HG02870 (cell line): Measurements from ENCODE around the gene KLHL8.
"Not testable (repeated sequence)": the region's sequence is repeated elsewhere in the genome, so short reads cannot be mapped to it uniquely, and the experiment has no call there.

ENCODE experiments used
- ATAC-seq: cut with Tn5 transposase; IDR thresholded peaks from one replicate; pipeline ENCODE4 v1.9.1; 2021; ENCODE audit warnings: mild to moderate bottlenecking, moderate library complexity; ENCODE audit not compliant: unreplicated experiment

The KLHL8 gene

DNA sequence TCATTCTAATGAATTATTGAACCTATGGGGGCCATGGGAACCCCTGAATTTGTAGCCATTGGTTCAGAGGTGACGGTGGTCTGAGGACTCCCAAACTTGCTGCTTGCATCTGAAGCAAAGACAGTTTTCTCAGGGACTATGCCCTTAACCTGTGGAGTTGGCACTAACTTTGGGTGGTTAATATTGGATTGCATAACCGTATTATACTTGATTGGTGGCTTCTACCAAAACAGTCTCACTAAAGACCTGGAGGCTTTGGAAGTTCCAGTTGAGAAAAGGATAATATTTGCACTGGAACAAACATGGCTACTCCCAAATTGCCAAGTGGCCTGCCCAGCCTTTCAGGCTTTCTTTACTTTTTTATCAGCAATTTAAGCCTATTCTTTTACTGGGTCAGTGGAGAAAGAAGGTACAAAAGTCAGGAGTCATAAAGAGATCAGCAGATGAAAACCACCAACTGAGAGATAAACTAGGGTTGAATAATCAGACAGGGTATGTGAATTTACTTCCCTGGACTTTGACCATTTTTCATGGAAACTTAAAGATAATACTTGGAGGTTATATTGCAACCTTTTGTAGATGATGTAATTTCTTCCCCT is 7.9 kb upstream of the KLHL8 start:
- no peak for ATAC-seq

DNA sequence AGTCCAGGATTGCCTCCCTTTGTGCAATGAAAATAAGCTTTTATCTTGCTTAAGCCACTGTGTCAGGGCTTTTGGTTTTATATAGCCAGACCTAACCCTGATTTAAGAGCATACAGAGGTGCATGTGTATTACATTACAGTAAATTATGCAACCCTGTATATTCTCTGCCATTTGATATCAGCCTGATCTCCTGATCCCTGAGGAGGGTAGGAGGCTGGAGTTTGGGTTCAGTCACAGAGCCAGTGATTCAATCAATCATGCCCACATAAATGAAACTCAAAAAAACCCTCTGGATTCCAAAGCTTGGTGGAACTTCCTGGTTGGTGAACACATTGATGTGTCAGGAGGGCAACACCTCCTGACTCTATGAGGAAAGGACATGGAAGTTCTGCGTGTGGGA is 7.3 kb upstream of the KLHL8 start:
- no peak for ATAC-seq

DNA sequence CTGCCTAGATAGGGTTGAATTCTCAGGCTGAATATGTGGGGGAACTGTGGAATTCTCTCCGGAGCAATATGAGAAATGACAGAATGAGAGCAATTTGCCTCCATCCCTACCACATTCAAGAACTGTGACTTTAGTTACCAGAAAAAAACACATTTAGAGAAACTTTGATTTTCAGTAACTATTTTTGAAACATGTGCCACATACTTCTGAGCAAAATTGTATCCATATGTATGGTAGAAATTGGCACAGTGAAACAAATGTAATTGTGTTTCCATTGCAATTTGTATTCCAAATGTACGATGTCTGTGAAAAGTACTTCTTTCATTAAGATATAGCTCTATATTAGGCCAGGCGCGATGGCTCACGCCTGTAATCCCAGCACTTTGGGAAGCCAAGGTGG is 5.5 kb upstream of the KLHL8 start:
- no peak for ATAC-seq

DNA sequence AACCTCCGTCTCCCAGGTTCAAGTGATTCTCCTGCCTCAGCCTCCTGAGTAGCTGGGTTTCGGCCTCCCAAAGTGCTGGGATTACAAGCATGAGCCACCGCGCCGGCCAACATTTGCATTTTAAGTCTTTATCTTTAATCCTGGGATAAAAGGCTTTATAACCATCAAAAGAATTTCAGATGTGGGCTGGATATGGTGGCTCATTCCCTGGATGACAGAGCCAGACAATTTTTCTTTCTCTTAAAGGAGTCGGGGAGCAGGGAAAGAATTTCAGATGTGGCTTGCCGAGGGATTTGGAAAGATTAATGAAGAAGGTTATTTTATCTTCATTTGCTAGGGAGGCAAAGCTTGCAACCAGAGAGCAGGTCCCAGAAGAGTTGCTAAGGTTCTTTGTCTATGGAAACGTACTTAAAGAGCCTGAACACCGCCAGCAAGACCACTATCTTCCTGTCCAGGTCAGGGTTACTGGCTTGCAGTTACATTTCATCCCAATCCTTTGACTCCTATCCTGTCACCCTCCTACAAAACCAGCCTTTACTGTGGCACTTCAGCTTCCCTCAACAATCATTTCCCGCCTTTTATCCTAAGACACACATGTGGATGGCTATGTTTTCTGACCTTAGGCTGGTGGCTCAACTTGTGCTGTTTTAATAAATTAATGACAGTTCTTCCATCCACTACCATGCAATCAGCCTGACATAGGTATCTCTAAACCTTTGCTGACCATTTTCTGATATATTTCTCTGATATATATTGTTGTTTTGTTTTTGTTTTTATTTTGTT is 3.9 kb upstream of the KLHL8 start:
- no peak for ATAC-seq

DNA sequence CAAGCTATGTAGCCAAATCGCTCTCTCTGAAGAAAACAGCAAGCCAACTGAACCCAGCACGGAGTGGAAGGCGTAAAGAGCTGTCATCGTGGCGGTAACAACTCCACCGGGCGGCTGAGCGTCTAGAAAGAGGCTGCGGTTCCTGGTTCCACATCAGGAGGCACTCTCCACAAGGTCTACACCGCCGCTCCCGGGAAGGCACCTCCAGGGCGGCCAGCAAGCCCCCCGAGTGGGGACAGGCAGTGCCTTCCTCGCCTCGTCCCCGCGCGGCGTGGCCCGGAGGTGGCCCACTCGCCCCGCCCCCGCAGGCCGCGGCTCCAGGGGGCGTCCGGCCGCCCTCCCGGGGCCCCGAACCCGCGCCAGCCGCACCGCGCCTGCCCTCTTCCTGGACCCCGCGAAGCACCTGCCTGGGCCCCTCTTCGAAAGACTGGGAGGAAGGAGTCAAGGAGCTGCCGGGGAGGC is 755 bp downstream of the KLHL8 start:
- peak; percentile 27 for ATAC-seq

DNA sequence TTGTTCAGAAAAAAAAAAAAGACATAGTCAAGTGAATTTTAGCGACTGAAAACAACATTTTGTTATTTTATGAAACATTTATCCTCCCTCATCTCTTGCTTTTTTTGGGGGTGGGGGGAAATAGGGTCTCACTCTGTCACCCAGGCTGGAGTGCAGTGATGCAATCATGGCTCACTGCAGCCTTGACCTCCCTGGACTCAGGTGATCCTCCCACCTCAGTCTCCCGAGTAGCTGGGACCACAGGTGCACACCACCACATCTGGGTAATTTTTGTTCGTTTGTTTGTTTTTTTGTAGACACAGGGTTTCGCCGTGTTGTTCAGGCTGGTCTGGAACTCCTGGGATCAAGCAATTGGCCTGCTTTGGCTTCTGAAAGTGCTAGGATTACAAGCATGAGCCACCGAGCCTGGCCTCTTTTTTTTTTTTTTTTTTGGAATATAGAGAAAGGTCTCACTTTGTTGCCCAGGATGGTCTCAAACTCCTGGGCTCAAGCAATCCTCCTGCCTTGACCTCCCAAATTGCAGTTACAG is 3.1 kb downstream of the KLHL8 start:
- ATAC-seq, result not testable (repeated sequence)

DNA sequence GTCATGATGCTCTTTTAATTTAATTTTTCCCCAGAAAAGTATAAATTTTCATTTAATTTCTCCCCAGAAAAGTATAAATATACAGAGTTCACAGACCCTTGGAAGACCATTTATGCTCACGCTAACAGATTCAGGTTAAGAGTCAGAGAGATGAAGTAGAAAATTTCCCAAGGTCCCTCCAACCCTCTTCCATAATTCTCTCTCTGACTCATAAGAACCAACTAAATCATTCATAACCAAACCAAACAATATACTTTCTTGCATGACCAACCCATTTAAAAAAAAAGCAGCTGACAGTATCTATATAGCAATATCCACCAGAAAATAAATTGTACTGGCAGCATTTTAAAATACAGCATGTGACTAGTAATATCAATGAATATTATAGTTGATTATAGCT is 3.9 kb downstream of the KLHL8 start:
- ATAC-seq, result no peak

DNA sequence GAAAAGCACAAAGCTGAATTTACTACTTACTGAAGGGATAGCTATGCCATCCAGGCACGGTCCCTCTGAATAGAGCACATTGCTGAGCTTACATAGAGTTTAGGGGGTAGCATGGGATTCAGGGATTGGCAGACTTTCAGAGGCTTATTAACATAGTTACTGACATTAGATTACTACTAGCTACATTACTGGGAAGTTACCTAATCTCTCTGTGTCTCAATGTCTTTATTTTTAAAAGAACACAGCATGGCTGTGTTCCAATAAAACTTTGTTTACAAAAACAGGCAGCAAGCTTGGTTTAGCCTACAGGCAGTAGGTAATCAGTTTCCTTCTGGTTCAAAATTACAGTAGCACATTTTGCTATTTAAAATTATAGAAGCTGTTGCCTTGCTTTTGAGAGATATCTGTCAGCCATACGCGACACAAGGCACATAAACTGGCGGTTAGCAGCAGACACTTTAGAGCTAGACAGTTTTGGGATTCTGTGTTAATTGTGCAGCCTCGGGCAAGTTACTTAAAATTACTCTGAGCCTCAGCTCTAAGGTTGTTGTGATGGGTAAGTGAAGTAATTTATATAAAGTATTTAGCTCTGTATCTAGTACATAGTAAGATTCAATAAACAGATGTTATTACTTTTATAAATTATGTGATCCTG is 6.9 kb downstream of the KLHL8 start:
- no peak for ATAC-seq

DNA sequence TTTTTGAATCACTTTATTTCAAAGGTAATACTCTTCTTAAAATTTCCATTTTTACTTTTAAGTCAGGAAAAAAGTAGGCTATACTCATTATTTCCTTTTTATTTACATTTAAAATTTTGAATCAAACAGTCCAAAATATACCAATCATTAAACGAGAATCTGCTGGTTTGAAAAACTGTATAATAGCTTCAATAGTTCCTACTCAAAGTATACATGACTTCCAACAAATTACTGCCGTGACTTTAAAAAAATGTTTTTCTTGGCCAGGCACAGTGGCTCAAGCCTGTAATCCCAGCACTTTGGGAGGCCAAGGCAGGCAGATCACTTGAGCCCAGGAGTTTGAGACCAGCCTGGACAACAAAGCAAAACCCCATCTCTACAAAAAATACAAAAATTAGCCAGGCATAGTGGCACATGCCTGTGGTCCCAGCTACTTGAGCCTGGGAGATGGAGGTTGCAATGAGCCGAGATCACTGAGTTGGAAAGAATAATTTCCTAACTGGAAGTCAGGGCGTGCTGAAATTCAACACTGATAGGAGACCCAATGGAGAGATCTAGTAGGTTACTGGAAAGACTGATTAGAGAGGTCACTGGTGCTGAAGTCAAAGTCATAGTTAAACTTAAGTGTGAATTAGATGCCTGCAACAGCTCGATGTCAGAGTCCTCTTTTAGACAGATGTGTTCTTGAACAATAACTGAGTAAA is 9.0 kb downstream of the KLHL8 start:
- ATAC-seq, result no peak

DNA sequence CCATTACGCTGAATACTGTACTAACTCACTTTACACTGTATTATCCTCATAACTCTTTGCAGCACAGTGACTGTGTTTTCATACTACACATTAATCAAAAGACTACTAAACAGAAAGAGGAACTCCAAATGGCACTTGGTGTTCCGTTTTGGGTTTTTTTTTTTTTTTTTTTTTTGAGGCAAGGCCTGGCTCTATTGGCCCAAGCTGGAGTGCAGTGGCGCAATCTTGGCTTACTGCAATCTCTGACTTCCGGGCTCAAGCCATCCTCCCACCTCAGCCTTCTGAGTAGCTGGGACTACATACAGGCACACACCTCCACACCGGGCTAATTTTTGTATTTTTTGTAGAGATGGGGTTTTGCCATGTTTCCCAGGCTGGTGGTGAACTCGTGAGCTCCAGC is 10.7 kb downstream of the KLHL8 start:
- ATAC-seq, result no peak

DNA sequence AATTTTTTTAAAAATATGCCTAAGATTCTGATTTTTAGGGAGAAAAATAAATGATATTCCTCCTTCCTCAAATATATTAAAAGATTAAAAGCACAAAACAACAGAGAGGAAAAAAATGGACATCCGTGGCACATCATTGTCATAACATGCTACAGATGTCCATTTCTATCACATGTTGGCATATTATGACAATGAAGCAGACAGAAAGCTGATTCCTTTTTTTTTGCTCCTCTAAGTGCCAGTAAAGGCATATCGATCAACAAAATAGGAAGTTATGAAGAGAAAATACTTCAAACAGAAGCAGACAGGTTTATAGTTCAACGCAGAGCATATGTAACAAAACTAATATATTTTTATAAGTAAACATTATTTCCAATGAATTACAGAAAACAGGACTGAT is 11.2 kb downstream of the KLHL8 start:
- no peak for ATAC-seq

DNA sequence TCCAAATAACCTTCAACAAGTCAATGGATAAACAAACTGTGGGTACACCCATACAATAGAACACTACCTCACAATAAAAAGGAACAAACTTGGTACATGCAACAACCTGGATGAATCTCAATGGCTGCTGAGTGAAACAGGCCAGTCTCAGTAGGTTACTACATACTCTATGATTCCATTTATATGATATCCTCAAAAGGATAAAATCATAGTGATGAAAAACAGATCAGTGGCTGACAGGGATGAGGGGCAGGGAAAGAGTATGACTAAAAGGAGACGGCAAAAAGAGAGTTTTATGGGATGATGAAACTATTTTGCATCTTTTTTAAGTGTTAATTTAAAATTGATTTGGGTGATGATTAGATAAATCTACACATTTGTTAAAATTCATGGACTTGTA is 15.9 kb downstream of the KLHL8 start:
- ATAC-seq, result no peak

DNA sequence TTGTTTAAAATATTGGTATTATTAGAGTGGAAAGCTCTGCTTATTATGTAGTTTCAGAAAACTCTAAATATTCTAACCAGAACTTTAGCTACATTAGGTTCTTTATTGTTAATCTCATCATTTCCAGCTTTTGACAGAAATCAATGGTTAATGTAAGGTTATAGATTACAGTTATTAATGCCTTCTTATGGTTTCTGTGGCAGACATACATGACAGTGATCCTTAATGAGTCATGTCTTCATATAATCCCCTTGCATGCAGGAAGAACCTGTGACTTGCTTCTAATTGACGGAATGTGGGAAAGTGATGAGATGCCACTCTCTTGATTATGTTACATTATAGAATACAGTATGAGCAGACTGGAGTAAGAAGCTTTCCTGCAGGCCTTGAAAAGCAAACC is 23.5 kb downstream of the KLHL8 start:
- no peak for ATAC-seq

DNA sequence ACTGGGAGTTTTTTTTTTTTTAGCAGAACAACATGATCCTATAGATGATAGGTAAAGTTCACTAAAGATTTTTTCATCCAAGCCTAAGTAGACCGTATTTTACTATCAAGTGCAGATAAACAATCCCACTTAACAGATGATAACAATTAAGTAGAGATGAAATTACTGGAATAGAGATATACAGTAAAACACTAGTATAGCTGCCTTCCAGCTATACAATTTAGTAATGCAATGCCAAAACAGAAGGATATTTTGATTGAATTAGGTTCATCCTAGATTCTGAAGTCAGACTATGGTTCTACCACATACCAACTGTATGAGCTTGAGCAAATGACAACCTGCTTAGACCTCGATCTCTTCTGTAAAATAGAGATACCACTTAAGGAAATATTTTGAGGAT is 24.3 kb downstream of the KLHL8 start:
- no peak for ATAC-seq

DNA sequence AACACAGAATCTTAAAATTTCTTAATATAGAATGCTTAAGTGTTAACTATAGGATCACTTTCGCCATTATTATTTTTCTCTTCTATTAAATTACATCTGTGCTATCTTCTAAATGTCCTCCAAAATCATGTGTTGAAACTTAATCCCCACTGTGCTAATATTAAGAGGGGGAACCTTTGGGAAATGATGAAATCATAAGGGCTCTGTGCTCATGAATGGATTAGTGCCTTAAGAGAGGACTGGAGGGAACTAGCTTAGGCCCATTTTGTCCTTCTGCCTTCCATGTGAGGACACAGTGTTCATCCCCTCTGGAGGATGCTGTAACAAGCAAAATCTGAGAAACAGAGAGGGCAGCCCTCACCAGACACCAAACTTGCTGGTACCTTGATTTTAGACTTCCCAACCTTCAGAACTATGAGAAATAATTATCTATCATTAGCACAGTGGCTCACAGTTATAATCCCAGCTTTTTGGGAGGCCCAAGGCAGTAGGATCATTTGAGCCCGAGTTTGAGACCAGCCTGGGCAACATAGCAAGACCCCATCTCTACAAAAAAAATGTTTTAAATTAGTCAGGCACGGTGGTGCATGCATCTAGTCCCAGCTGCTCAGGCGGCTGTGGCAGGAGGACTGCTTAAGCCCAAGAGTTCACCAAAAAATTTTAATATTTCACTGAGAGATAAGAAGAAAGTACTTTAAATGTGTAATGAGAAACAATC is 26.3 kb downstream of the KLHL8 start:
- no peak for ATAC-seq

DNA sequence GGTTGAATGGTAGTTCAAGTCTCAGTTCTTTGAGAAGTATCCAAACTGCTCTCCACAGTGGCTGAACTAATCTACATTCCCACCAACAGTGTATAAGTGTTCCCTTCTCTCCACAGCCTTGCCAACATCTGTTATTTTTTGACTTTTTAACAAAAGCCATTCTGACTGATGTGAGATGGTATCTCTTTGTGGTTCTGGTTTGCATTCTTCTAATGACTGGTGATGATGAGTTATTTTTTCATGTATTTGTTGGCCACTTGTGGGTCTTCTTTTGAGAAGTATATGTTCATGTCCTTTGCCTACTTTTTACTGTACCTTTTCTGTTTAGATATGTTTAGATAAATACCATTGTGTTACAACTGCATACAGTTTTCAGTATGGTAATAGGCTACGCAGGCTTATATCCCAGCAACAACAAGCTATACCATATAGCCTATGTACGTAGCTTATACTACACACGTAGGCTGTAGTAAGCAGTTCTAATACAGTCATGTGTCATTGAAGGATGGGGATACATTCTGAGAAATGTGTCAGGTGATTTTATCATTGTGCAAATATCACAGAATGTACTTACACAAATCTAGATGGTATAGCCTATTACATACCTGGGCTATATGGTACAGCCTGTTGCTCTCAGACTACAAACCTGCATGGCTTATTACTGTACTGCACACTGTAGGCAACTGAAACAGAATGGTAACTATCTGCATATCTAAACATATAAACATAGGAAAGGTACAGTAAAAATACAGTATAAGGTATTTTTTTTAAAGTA is 28.1 kb downstream of the KLHL8 start:
- no peak for ATAC-seq

DNA sequence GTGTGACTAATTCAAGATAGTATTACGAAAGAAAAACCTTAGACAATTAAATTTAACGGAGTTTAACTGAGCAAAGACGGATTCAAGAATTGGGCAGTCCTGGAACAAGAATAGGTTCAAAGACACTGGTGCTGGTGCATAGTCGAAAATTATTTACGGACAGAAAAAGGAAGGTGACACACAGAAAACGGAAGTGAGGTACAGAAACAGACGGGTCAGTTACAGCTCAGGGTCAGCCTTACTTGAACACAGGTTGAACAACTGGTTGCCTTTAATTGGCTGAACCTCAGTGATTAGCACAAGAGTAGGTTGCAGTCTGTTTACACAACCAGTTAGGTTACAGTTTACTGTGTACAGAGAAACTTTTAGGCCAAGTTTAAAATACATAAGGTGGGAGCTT is 31.5 kb downstream of the KLHL8 start:
- ATAC-seq, result no peak

DNA sequence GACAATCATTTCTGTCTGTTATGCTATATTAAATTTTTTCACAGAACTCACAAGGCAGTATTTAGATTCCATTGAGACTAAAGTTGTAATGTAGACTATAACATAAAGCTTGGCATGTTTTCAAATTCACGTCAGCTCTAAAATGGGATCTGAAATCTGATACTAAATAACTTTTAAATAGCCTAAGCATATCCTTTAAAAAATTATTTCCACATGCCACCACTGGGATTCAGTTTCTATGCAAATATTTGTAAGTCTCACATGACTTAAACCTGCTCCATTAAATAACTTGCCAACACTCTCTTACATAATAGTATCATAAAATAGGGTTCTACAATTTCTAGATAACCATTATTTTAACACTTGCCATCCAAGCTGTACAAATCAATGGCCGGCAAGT is 32.4 kb downstream of the KLHL8 start:
- ATAC-seq, result no peak

DNA sequence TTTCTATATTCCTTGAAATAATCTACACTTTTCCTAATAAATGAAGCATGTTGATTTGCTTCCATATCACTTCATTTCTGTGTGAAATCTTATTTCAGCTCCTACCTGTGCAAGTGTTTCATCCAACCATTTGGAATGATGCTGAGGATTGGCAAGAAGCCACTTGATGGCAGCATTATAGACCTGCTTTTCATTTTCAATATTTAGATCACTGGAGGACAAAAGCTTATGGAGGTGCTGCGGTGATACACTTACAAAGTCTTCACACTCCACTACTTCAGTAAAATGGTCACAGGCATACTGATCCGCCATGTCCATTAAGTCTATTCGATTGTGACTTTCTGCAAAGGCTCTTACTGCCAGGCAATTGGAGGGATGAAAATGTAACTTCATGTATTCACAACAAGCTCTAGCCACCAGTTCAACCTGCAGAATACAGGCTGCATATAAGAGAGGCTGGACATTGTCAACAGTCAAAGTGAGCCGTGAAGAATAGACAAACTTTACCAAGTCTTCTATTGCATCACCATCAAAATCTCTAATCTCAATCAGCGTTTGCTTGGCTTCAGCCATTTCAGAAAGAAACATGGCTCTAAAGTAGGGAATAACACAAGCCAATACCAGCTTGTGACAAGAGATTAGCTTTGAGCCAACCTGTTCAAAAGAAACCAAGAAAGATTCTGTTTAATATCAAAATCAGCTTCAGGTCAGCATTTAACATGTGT is 35.1 kb downstream of the KLHL8 start:
- ATAC-seq, result no peak
